WTC11 (cell line): ENCODE measurements around the gene SPTLC2. TPM values are rescaled to one million over a fixed set of nuclear protein-coding genes. Genes with fewer than 3 reads are reported as not detected.

Source experiments
- ATAC-seq: fragments of 200-7000 bp; cut with Tn5 transposase; 2 replicates; pipeline ENCODE4 v1.10.0; 2021; ENCODE audit warnings: mild to moderate bottlenecking, moderate library complexity
- CTCF ChIA-PET: fragments of 300-600 bp; sonication (Branson Sonifier 250); formaldehyde crosslinking; loops from one replicate; lab custom pipeline; 2021; ENCODE audit warnings: antibody characterized with exemption; lab: Charles Lee
- POLR2A ChIA-PET: fragments of 350-600 bp; sonication (Branson Sonifier 250); formaldehyde crosslinking; loops from one replicate; lab custom pipeline; 2021; ENCODE audit warnings: antibody characterized with exemption; lab: Charles Lee
- DNase-seq: peaks from one replicate; pipeline ENCODE4 v3.0.0; 2021; ENCODE audit warnings: low spot score
- H3K27ac Mint-ChIP-seq: 2 replicates; pipeline ENCODE4 v1.8.0; 2021; ENCODE audit warnings: mixed read lengths
- H3K27me3 Mint-ChIP-seq: 2 replicates; pipeline ENCODE4 v1.8.0; 2021; ENCODE audit warnings: low read depth, mild to moderate bottlenecking, moderate library complexity, mixed read lengths
- H3K36me3 Mint-ChIP-seq: 2 replicates; pipeline ENCODE4 v1.8.0; 2021; ENCODE audit warnings: mixed read lengths
- H3K4me1 Mint-ChIP-seq: 2 replicates; pipeline ENCODE4 v1.8.0; 2022; ENCODE audit warnings: mixed read lengths
- H3K4me3 Mint-ChIP-seq: 2 replicates; pipeline ENCODE4 v1.8.0; 2021; ENCODE audit warnings: mild to moderate bottlenecking, moderate library complexity, mixed read lengths
- H3K9me3 Mint-ChIP-seq: 2 replicates; pipeline ENCODE4 v1.8.0; 2021; ENCODE audit warnings: mixed read lengths
- CREM ChIP-seq: sonication (generic); formaldehyde crosslinking; IDR thresholded peaks from 2 replicates; pipeline ENCODE4 v1.8.1; 2022; ENCODE audit warnings: mild to moderate bottlenecking, missing genetic modification reagents, moderate library complexity
- CTCF ChIP-seq: fragments of 200-600 bp; IDR thresholded peaks from 2 replicates; pipeline ENCODE4 v1.8.0; 2022; ENCODE audit warnings: antibody characterized with exemption
- ELF4 ChIP-seq: sonication (generic); formaldehyde crosslinking; IDR thresholded peaks from 2 replicates; pipeline ENCODE4 v1.8.1; 2022; ENCODE audit warnings: low read depth, mild to moderate bottlenecking, moderate library complexity, missing genetic modification reagents
- ESRRA ChIP-seq: sonication (generic); formaldehyde crosslinking; IDR thresholded peaks from 2 replicates; pipeline ENCODE4 v1.8.1; 2022; ENCODE audit warnings: mild to moderate bottlenecking, missing genetic modification reagents, borderline replicate concordance
- ETV6 ChIP-seq: sonication (generic); formaldehyde crosslinking; IDR thresholded peaks from 2 replicates; pipeline ENCODE4 v1.8.1; 2022; ENCODE audit warnings: mild to moderate bottlenecking, missing genetic modification reagents
- GTF2I ChIP-seq: fragments of 250-450 bp; sonication (Bioruptor Pico); conservative IDR thresholded peaks from 2 replicates; pipeline ENCODE4 v1.4.0; 2021; ENCODE audit warnings: mild to moderate bottlenecking
- NR2C2 ChIP-seq: sonication (generic); formaldehyde crosslinking; IDR thresholded peaks from 2 replicates; pipeline ENCODE4 v1.8.0; 2022; ENCODE audit warnings: mild to moderate bottlenecking, missing genetic modification reagents
- RELA ChIP-seq: sonication (generic); formaldehyde crosslinking; IDR thresholded peaks from 2 replicates; pipeline ENCODE4 v1.8.1; 2022; ENCODE audit warnings: missing genetic modification reagents, mild to moderate bottlenecking, borderline replicate concordance
- SP1 ChIP-seq: sonication (generic); formaldehyde crosslinking; conservative IDR thresholded peaks from 2 replicates; pipeline ENCODE4 v1.8.1; 2022; ENCODE audit warnings: missing genetic modification reagents
- TEAD1 ChIP-seq: sonication (generic); formaldehyde crosslinking; IDR thresholded peaks from 2 replicates; pipeline ENCODE4 v1.8.0; 2022; ENCODE audit warnings: mild to moderate bottlenecking, missing genetic modification reagents
- ZBTB21 ChIP-seq: sonication (generic); formaldehyde crosslinking; IDR thresholded peaks from 2 replicates; pipeline ENCODE4 v1.8.1; 2023; ENCODE audit warnings: mild to moderate bottlenecking, missing genetic modification reagents, borderline replicate concordance
- ZBTB43 ChIP-seq: sonication (generic); formaldehyde crosslinking; IDR thresholded peaks from 2 replicates; pipeline ENCODE4 v1.8.1; 2023; ENCODE audit warnings: mild to moderate bottlenecking, missing genetic modification reagents
- ZNF317 ChIP-seq: sonication (generic); formaldehyde crosslinking; IDR thresholded peaks from 2 replicates; pipeline ENCODE4 v1.8.1; 2023; ENCODE audit warnings: low read depth, mild to moderate bottlenecking, moderate library complexity, missing genetic modification reagents, borderline replicate concordance
- ZNF416 ChIP-seq: fragments of 250-450 bp; sonication (Bioruptor Pico); IDR thresholded peaks from 2 replicates; pipeline ENCODE4 v1.9.0; 2021; ENCODE audit warnings: mild to moderate bottlenecking, inconsistent platforms
- total RNA-seq: library from RNA; stranded (reverse); gene quantifications from 3 replicates; pipeline ENCODE4 v1.2.3, GENCODE V29; 2021
- TF ChIP-seq, protein P1 (sequence below): sonication (generic); formaldehyde crosslinking; IDR thresholded peaks from 2 replicates; pipeline ENCODE4 v1.8.0; 2022; ENCODE audit warnings: mild to moderate bottlenecking, missing genetic modification reagents
- TF ChIP-seq, protein P2 (sequence below): sonication (generic); formaldehyde crosslinking; IDR thresholded peaks from 2 replicates; pipeline ENCODE4 v1.8.1; 2023; ENCODE audit warnings: mild to moderate bottlenecking, missing genetic modification reagents, moderate library complexity
- TF ChIP-seq, protein P3 (sequence below): sonication (generic); formaldehyde crosslinking; IDR thresholded peaks from 2 replicates; pipeline ENCODE4 v1.8.0; 2023; ENCODE audit warnings: mild to moderate bottlenecking, missing genetic modification reagents
- TF ChIP-seq, protein P4 (sequence below): sonication (generic); formaldehyde crosslinking; IDR thresholded peaks from 2 replicates; pipeline ENCODE4 v1.8.0; 2022; ENCODE audit warnings: missing genetic modification reagents

Gene SPTLC2
- total RNA-seq, 1 experiment from 2014 or later = 40.1 TPM

- no peak for TF ChIP-seq ZNF317 (CRISPR knock-in tag)
- no peak for TF ChIP-seq ELF4
Measured at GRCh38 chr14:77526266-77526665, 90.2 kb downstream of the SPTLC2 start (continued).

GRCh38 chr14:77524536-77524935, 91.9 kb downstream of the SPTLC2 start:
- Mint-ChIP-seq H3K4me3 (no peak overlapping the region), H3K27ac (no peak overlapping the region), H3K9me3 (no peaks in the 10 kb centered on the region), H3K27me3 (no peaks in the 10 kb centered on the region), H3K4me1 (no peaks in the 10 kb centered on the region)
- DNase-seq = no peak
- TF ChIP-seq, protein P1, sequence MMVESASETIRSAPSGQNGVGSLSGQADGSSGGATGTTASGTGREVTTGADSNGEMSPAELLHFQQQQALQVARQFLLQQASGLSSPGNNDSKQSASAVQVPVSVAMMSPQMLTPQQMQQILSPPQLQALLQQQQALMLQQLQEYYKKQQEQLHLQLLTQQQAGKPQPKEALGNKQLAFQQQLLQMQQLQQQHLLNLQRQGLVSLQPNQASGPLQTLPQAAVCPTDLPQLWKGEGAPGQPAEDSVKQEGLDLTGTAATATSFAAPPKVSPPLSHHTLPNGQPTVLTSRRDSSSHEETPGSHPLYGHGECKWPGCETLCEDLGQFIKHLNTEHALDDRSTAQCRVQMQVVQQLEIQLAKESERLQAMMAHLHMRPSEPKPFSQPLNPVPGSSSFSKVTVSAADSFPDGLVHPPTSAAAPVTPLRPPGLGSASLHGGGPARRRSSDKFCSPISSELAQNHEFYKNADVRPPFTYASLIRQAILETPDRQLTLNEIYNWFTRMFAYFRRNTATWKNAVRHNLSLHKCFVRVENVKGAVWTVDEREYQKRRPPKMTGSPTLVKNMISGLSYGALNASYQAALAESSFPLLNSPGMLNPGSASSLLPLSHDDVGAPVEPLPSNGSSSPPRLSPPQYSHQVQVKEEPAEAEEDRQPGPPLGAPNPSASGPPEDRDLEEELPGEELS = no peak
- TF ChIP-seq TEAD1 (no peak), ESRRA (CRISPR knock-in tag) (no peak), ZNF416 (no peak)
- TF ChIP-seq, all 79 proteins: peak for 0
- CTCF ChIA-PET = no interaction called here
- no peak for ATAC-seq
- peaks cover 16% of the 10 kb centered on the region for H3K36me3 Mint-ChIP-seq
- POLR2A ChIA-PET = no interaction called here

GRCh38 chr14:77523109-77523508, 93.3 kb downstream of the SPTLC2 start:
- Mint-ChIP-seq H3K4me1 (no peaks in the 10 kb centered on the region), H3K27me3 (no peaks in the 10 kb centered on the region), H3K27ac (no peak overlapping the region), H3K4me3 (no peak overlapping the region), H3K36me3 (peaks cover 20% of the 10 kb centered on the region), H3K9me3 (no peaks in the 10 kb centered on the region)
- ChIA-PET CTCF (no interaction called here), POLR2A (no interaction called here)
- no peak for DNase-seq
- TF ChIP-seq, protein P2, sequence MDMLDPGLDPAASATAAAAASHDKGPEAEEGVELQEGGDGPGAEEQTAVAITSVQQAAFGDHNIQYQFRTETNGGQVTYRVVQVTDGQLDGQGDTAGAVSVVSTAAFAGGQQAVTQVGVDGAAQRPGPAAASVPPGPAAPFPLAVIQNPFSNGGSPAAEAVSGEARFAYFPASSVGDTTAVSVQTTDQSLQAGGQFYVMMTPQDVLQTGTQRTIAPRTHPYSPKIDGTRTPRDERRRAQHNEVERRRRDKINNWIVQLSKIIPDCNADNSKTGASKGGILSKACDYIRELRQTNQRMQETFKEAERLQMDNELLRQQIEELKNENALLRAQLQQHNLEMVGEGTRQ (CRISPR knock-in tag) = no peak
- TF ChIP-seq CTCF = no peak
- TF ChIP-seq ZBTB21 (CRISPR knock-in tag) = no peak
- TF ChIP-seq GTF2I (CRISPR knock-in tag) = no peak
- no peak for TF ChIP-seq NR2C2
- no peak for ATAC-seq

GRCh38 chr14:77520555-77520954, 95.9 kb downstream of the SPTLC2 start:
- no peaks in the 10 kb centered on the region for H3K27me3 Mint-ChIP-seq
- ChIA-PET POLR2A (no interaction called here), CTCF (interaction anchor here (0.6 kb wide), 1 partner anchor 356 kb away, joined by 5 read pairs; no protein-coding TSS in a partner anchor)
- H3K4me1 Mint-ChIP-seq = no peaks in the 10 kb centered on the region
- H3K4me3 Mint-ChIP-seq = no peak overlapping the region
- H3K36me3 Mint-ChIP-seq = peaks cover 35% of the 10 kb centered on the region
- H3K9me3 Mint-ChIP-seq = no peaks in the 10 kb centered on the region
- no peak overlapping the region for H3K27ac Mint-ChIP-seq
- DNase-seq = no peak
- ATAC-seq = no peak
- TF ChIP-seq ZBTB43 (CRISPR knock-in tag) = no peak
- TF ChIP-seq, protein P3, sequence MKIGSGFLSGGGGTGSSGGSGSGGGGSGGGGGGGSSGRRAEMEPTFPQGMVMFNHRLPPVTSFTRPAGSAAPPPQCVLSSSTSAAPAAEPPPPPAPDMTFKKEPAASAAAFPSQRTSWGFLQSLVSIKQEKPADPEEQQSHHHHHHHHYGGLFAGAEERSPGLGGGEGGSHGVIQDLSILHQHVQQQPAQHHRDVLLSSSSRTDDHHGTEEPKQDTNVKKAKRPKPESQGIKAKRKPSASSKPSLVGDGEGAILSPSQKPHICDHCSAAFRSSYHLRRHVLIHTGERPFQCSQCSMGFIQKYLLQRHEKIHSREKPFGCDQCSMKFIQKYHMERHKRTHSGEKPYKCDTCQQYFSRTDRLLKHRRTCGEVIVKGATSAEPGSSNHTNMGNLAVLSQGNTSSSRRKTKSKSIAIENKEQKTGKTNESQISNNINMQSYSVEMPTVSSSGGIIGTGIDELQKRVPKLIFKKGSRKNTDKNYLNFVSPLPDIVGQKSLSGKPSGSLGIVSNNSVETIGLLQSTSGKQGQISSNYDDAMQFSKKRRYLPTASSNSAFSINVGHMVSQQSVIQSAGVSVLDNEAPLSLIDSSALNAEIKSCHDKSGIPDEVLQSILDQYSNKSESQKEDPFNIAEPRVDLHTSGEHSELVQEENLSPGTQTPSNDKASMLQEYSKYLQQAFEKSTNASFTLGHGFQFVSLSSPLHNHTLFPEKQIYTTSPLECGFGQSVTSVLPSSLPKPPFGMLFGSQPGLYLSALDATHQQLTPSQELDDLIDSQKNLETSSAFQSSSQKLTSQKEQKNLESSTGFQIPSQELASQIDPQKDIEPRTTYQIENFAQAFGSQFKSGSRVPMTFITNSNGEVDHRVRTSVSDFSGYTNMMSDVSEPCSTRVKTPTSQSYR (CRISPR knock-in tag) = no peak
- TF ChIP-seq CREM = no peak
- TF ChIP-seq, protein P4, sequence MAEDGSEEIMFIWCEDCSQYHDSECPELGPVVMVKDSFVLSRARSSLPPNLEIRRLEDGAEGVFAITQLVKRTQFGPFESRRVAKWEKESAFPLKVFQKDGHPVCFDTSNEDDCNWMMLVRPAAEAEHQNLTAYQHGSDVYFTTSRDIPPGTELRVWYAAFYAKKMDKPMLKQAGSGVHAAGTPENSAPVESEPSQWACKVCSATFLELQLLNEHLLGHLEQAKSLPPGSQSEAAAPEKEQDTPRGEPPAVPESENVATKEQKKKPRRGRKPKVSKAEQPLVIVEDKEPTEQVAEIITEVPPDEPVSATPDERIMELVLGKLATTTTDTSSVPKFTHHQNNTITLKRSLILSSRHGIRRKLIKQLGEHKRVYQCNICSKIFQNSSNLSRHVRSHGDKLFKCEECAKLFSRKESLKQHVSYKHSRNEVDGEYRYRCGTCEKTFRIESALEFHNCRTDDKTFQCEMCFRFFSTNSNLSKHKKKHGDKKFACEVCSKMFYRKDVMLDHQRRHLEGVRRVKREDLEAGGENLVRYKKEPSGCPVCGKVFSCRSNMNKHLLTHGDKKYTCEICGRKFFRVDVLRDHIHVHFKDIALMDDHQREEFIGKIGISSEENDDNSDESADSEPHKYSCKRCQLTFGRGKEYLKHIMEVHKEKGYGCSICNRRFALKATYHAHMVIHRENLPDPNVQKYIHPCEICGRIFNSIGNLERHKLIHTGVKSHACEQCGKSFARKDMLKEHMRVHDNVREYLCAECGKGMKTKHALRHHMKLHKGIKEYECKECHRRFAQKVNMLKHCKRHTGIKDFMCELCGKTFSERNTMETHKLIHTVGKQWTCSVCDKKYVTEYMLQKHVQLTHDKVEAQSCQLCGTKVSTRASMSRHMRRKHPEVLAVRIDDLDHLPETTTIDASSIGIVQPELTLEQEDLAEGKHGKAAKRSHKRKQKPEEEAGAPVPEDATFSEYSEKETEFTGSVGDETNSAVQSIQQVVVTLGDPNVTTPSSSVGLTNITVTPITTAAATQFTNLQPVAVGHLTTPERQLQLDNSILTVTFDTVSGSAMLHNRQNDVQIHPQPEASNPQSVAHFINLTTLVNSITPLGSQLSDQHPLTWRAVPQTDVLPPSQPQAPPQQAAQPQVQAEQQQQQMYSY (CRISPR knock-in tag) = no peak
- no peak for TF ChIP-seq SP1 (CRISPR knock-in tag)
- no peak for TF ChIP-seq RELA
- no peak for TF ChIP-seq ETV6 (CRISPR knock-in tag)
